Endothelial cell of umbilical vein (primary cell): ENCODE measurements around the gene RING1. TPM values are rescaled to one million over a fixed set of nuclear protein-coding genes. Genes with fewer than 3 reads are reported as not detected.

Experiments
- BruUV-seq: library from RNA; stranded (reverse); fragments of 400-500 nt; replicated peaks from 2 replicates; lab custom pipeline; 2021; lab: Mats Ljungman, UMichigan
- CTCF ChIA-PET: fragments of 300-600, 350-600 bp; sonication (Branson Sonifier 250); formaldehyde crosslinking; loops from one replicate; lab custom pipeline; 2021; ENCODE audit warnings: antibody characterized with exemption, inconsistent platforms; lab: Charles Lee
- POLR2A ChIA-PET: fragments of 300-600, 350-600 bp; sonication (Branson Sonifier 250); formaldehyde crosslinking; loops from one replicate; lab custom pipeline; 2021; ENCODE audit warnings: antibody characterized with exemption, inconsistent platforms; lab: Charles Lee
- DNase-seq: peaks from one replicate; pipeline ENCODE4 v3.0.0-alpha.2; 2011; ENCODE audit warnings: low read depth, low spot score
- FAIRE-seq: peaks from 2 replicates; lab custom pipeline; 2011; peaks lifted over from hg19 to GRCh38; lab: Jason Lieb, UNC
- H2AFZ ChIP-seq: 2 replicates; pipeline ENCODE4 v1.6.0; 2012; ENCODE audit warnings: low read depth, low read length, control low read depth, inconsistent platforms
- H3K27ac ChIP-seq: 2 replicates; pipeline ENCODE4 v1.5.1; 2011; ENCODE audit warnings: low read depth, mild to moderate bottlenecking, control low read depth, low read length, moderate library complexity; ENCODE audit not compliant: insufficient read depth
- H3K27me3 ChIP-seq, 2 experiments: 2 replicates each; pipeline versions ENCODE4 v1.6.0 to v1.6.1; 2011; ENCODE audit warnings: low read length in 2 of 2, mixed read lengths in 1 of 2; ENCODE audit not compliant: control insufficient read depth in 2 of 2, insufficient read depth in 2 of 2
- H3K36me3 ChIP-seq, 2 experiments: 2 replicates in 1 of 2; 3 replicates in 1 of 2; pipeline ENCODE4 v1.5.1; 2011; ENCODE audit warnings: low read length in 2 of 2, mild to moderate bottlenecking in 1 of 2, moderate library complexity in 1 of 2; ENCODE audit not compliant: control insufficient read depth in 2 of 2, insufficient read depth in 2 of 2; ENCODE audit errors: extremely low read depth in 1 of 2
- H3K4me1 ChIP-seq: 3 replicates; pipeline ENCODE4 v1.5.1; 2011; ENCODE audit warnings: mild to moderate bottlenecking, low read length; ENCODE audit not compliant: control insufficient read depth, insufficient read depth; ENCODE audit errors: extremely low read depth
- H3K4me2 ChIP-seq: 2 replicates; pipeline ENCODE4 v1.6.1; 2011; ENCODE audit warnings: low read length, control low read depth, mixed read lengths; ENCODE audit not compliant: insufficient read depth
- H3K4me3 ChIP-seq, 3 experiments: fragments of 200-600 bp in 1 of 3; sonication (generic), shearing (Covaris generic) in 1 of 3; replicated peaks in 1 of 3; 2 replicates each; pipeline ENCODE4 v1.5.1; 2011 to 2016; ENCODE audit warnings: control low read depth in 3 of 3, low read length in 3 of 3, mild to moderate bottlenecking in 2 of 3, inconsistent platforms in 1 of 3, low read depth in 1 of 3, moderate library complexity in 1 of 3; ENCODE audit not compliant: insufficient read depth in 1 of 3
- H3K79me2 ChIP-seq: 2 replicates; pipeline ENCODE4 v1.6.0; 2012; ENCODE audit warnings: low read length, inconsistent platforms; ENCODE audit not compliant: control insufficient read depth, insufficient read depth
- H3K9ac ChIP-seq: replicated peaks from 2 replicates; pipeline ENCODE3; 2011; ENCODE audit warnings: low read length, control low read depth; ENCODE audit not compliant: insufficient read depth; ENCODE audit errors: extremely low read depth
- H3K9me1 ChIP-seq: replicated peaks from 3 replicates; pipeline ENCODE4 v1.6.0; 2011; ENCODE audit warnings: mild to moderate bottlenecking, low read length; ENCODE audit not compliant: control insufficient read depth, insufficient read depth; ENCODE audit errors: extremely low read depth
- H3K9me3 ChIP-seq: replicated peaks from 2 replicates; pipeline ENCODE4 v1.5.1; 2012; ENCODE audit warnings: low read length, inconsistent platforms; ENCODE audit not compliant: control insufficient read depth, insufficient read depth
- H4K20me1 ChIP-seq: replicated peaks from 2 replicates; pipeline ENCODE3; 2011; ENCODE audit warnings: mild to moderate bottlenecking, low read length; ENCODE audit not compliant: control insufficient read depth, insufficient read depth; ENCODE audit errors: extremely low read depth
- CTCF ChIP-seq, 2 donors: IDR thresholded peaks; 1 replicate in 1 of 2; 2 replicates in 1 of 2; pipeline ENCODE4 v1.5.1; 2011; ENCODE audit warnings: low read length in 2 of 2, mild to moderate bottlenecking in 2 of 2, moderate library complexity in 2 of 2, control low read depth in 1 of 2, inconsistent platforms in 1 of 2, low read depth in 1 of 2; ENCODE audit not compliant: insufficient read depth in 1 of 2; ENCODE audit errors: extremely low read depth in 1 of 2
- EZH2 ChIP-seq: IDR thresholded peaks from 2 replicates; pipeline ENCODE4 v1.6.1; 2012; ENCODE audit warnings: borderline replicate concordance, low read depth, mild to moderate bottlenecking, moderate library complexity, low read length, inconsistent platforms; ENCODE audit not compliant: severe bottlenecking
- FOS ChIP-seq: IDR thresholded peaks from 2 replicates; pipeline ENCODE4 v1.6.1; 2011; ENCODE audit warnings: mild to moderate bottlenecking, low read length, moderate library complexity, borderline replicate concordance; ENCODE audit not compliant: insufficient read depth
- GATA2 ChIP-seq: IDR thresholded peaks from 2 replicates; pipeline ENCODE4 v1.7.0; 2011; ENCODE audit warnings: low read depth, mild to moderate bottlenecking, moderate library complexity, mixed read lengths, low read length; ENCODE audit not compliant: insufficient read length, insufficient read depth
- JUN ChIP-seq: IDR thresholded peaks from 2 replicates; pipeline ENCODE4 v1.6.1; 2011; ENCODE audit warnings: borderline replicate concordance, low read depth; ENCODE audit not compliant: insufficient read length, insufficient read depth
- MAX ChIP-seq: IDR thresholded peaks from 2 replicates; pipeline ENCODE4 v1.6.1; 2011; ENCODE audit not compliant: insufficient read depth, insufficient read length
- MYC ChIP-seq: IDR thresholded peaks from one replicate; pipeline ENCODE4 v1.6.1; 2011; ENCODE audit warnings: mild to moderate bottlenecking, low read depth, low read length
- POLR2A ChIP-seq: IDR thresholded peaks from 2 replicates; pipeline ENCODE4 v1.6.1; 2012; ENCODE audit warnings: low read depth, mild to moderate bottlenecking, control low read depth, low read length
- POLR2AphosphoS5 ChIP-seq: IDR thresholded peaks from 2 replicates; pipeline ENCODE4 v1.6.1; 2012; ENCODE audit warnings: low read depth, mild to moderate bottlenecking, control low read depth, low read length, moderate library complexity; ENCODE audit not compliant: insufficient read depth
- dilution Hi-C: fragments of 300-500 bp; cut with MboI; formaldehyde crosslinking; loops from one replicate; pipeline ENCODE4 v1.15.0; 2019; ENCODE audit warnings: low sequenced_read_pairs; ENCODE audit not compliant: extremely low pct_ligation_motif_present
- intact Hi-C: fragments of 100-400 bp; cut with micrococcal nuclease; formaldehyde crosslinking; loops from one replicate; pipeline ENCODE4 v1.10.0; 2022
- polyA plus RNA-seq, 4 experiments: library from polyadenylated mRNA; depleted of rRNA in 3 of 4; stranded (reverse) in 3 of 4; unstranded in 1 of 4; fragments of >200 nt; gene quantifications; 2 replicates each; pipeline versions ENCODE4 v1.2.1 to v1.2.3, GENCODE V29; 2011 to 2012; ENCODE audit warnings: missing spikeins in 1 of 4
- total RNA-seq: library from RNA; stranded (reverse); gene quantifications from 2 replicates; pipeline ENCODE4 v1.2.3, GENCODE V29; 2021

Gene RING1
- total and polyA plus RNA-seq, 2 donors (not counting 3 experiments of a cell fraction or from before 2014, with no cell fraction given) = 26.8 to 27.9 TPM

GRCh38 chr6:33201935-33202334, 6.4 kb upstream of the RING1 start:
- DNase-seq (no peak), FAIRE-seq (no peak)
- Histone ChIP-seq H3K9ac (peak overlapping the region; percentile 99), H3K27me3 (no peaks in the 10 kb centered on the region), H2AFZ (no peak overlapping the region), H3K4me3 (peak overlapping the region in 2 of 3 experiments; percentile 75 to 92), H3K4me2 (peak overlapping the region; percentile 95), H3K9me3 (no peaks in the 10 kb centered on the region), H3K4me1 (peaks cover 36% of the 10 kb centered on the region), H3K27ac (no peak overlapping the region), H3K36me3 (peaks cover 12 to 19% of the 10 kb centered on the region in 2 experiments), H3K79me2 (peaks cover 40% of the 10 kb centered on the region), H4K20me1 (no peaks in the 10 kb centered on the region), H3K9me1 (no peaks in the 10 kb centered on the region)
- BruUV-seq = no TSS peak
- intact Hi-C loops (loop anchor here (2.0 to 5.0 kb wide), 3 partner anchors 71 to 230 kb away; partner anchors contain the start of genes RPS18 and TAPBP), dilution Hi-C loops (no loop called here)
- ChIA-PET CTCF (no interaction called here), POLR2A (no interaction called here)
- no peak for TF ChIP-seq POLR2A
- TF ChIP-seq EZH2 = no peak
- no peak for TF ChIP-seq FOS
- TF ChIP-seq MAX = no peak
- TF ChIP-seq MYC = no peak
- TF ChIP-seq POLR2AphosphoS5 = no peak
- TF ChIP-seq GATA2 = no peak
- no peak for TF ChIP-seq JUN
- TF ChIP-seq CTCF (IDR thresholded peaks at IDR 0.05; ENCODE audit: extremely low read depth in 1 of 2, insufficient read depth in 1 of 2, low read depth in 1 of 2, low read length in 2 of 2) = no peak
